HUES64 (cell line): ENCODE results near the gene NEU1.

Experiments
- H3K27ac ChIP-seq: 2 replicates; pipeline ENCODE4 v1.7.0; 2013; ENCODE audit warnings: low read depth, low read length, inconsistent platforms
- H3K27me3 ChIP-seq: 2 replicates; pipeline ENCODE4 v1.6.1; 2013; ENCODE audit warnings: mild to moderate bottlenecking, low read length; ENCODE audit not compliant: insufficient read depth
- H3K36me3 ChIP-seq: 2 replicates; pipeline ENCODE4 v1.6.1; 2013; ENCODE audit warnings: mild to moderate bottlenecking, low read length; ENCODE audit not compliant: insufficient read depth
- H3K4me1 ChIP-seq: 2 replicates; pipeline ENCODE4 v1.6.1; 2013; ENCODE audit warnings: mild to moderate bottlenecking, low read length, moderate library complexity; ENCODE audit not compliant: insufficient read depth
- H3K4me3 ChIP-seq: 2 replicates; pipeline ENCODE4 v1.5.1; 2013; ENCODE audit warnings: mild to moderate bottlenecking, low read length, moderate library complexity
- H3K9ac ChIP-seq: 2 replicates; pipeline ENCODE4 v1.6.1; 2013; ENCODE audit warnings: mild to moderate bottlenecking, low read depth, low read length
- H3K9me3 ChIP-seq: 2 replicates; pipeline ENCODE4 v1.6.1; 2013; ENCODE audit warnings: low read depth, low read length; ENCODE audit not compliant: insufficient read depth
- WGBS: fragments of 150-250, 120-280 bp; methylation state at CpG from one replicate; pipeline ENCODE4 v1.1.7; 2013; ENCODE audit warnings: missing lambda C conversion rate; 5-methylcytosine and 5-hydroxymethylcytosine counted together

Gene NEU1

GRCh38 chr6:31879901-31880300 is 17.3 kb upstream of the NEU1 start:
- H3K4me3 ChIP-seq, result no peak overlapping the region
- 91% methylated on average over 10 of the region's 10 CpGs for WGBS
- no peaks in the 10 kb centered on the region for H3K27me3 ChIP-seq
- no peak overlapping the region for H3K9ac ChIP-seq
- H3K27ac ChIP-seq, result no peak overlapping the region
- no peaks in the 10 kb centered on the region for H3K4me1 ChIP-seq
- peaks cover 54% of the 10 kb centered on the region for H3K36me3 ChIP-seq
- H3K9me3 ChIP-seq, result no peaks in the 10 kb centered on the region

DNA sequence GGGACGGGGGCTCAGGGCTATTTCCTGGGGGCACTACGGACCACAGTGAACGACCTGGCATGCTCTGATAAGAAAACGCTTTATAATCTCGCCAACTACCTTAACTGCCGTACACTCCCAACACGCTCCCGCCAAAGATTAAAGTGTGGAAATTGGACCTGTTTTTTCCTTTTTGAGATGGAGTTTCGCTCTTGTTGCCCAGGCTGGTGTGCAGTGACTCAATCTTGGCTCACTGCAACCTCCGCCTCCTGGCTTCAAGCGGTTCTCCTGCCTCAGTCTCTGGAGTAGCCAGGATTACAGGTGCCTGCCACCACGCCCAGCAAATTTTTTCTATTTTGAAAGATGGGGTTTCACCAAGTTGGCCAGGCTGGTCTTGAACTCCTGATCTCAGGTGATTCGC is 16.5 kb upstream of the NEU1 start:
- Histone ChIP-seq H3K4me1 (no peaks in the 10 kb centered on the region), H3K27me3 (no peaks in the 10 kb centered on the region), H3K36me3 (peaks cover 46% of the 10 kb centered on the region), H3K9me3 (no peaks in the 10 kb centered on the region), H3K9ac (no peak overlapping the region), H3K4me3 (no peak overlapping the region), H3K27ac (no peak overlapping the region)
- 90% methylated on average over 13 of the region's 13 CpGs for WGBS

- no peak within 1 kb of the TSS for H3K27ac ChIP-seq
- 60% methylated on average over 17 of the region's 18 CpGs for WGBS
- H3K4me1 ChIP-seq, result no peaks in the 10 kb centered on the region
- H3K4me3 ChIP-seq, result peak within 1 kb of the TSS; percentile 29; the same call in 1 of the 2 replicates
- H3K9ac ChIP-seq, result 0 out of 2 replicates have a peak within 1 kb of the TSS, but pooled peaks have one; percentile 20
- H3K9me3 ChIP-seq, result no peaks in the 10 kb centered on the region
- H3K36me3 ChIP-seq, result peaks cover 42% of the 10 kb centered on the region
- H3K27me3 ChIP-seq, result no peaks in the 10 kb centered on the region
Measured at GRCh38 chr6:31878726-31879125, 16.1 kb upstream of the NEU1 start, which contains the start of gene SLC44A4. Gene SLC44A4, minus strand, starts transcription at chr6:31878997. Its CDS starts 17 bp downstream, at chr6:31878980.

- Histone ChIP-seq H3K4me1 (no peaks in the 10 kb centered on the region), H3K36me3 (peaks cover 37% of the 10 kb centered on the region), H3K4me3 (peak overlapping the region; percentile 29; the same call in 1 of the 2 replicates), H3K9ac (0 out of 2 replicates have a peak overlapping the region, but pooled peaks have one; percentile 20), H3K27ac (no peak overlapping the region), H3K27me3 (no peaks in the 10 kb centered on the region), H3K9me3 (no peaks in the 10 kb centered on the region)
- WGBS, result 80% methylated on average over 3 of the region's 3 CpGs
Measured at GRCh38 chr6:31878222-31878621, 15.6 kb upstream of the NEU1 start.

DNA sequence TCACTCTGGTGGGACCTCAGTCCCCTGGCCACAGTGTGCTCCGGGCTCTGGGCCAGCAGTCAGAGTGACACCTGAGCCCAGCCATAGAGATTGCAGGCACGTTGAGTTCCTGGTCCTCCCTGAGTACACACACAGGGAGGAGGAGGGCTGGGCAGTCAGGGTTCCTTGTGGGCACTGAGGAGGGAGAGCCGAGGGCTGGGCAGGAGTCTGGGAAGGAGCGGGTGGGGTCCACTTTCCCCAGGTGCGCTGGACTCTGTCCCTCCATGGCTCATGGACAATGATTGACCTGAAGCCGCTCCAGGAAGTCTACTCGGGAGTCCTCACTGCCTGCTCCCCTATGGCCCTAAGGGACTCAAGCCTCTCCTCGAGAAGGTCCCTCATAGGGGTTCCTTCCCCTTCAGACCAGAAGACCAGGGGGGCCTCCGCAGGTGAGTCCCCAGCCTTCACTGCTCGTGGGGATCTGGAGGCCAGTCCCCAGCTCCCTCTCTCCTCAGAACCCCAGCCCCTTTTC is 15.1 kb upstream of the NEU1 start:
- WGBS, result 81% methylated on average over 10 of the region's 10 CpGs
- Histone ChIP-seq H3K9ac (no peak overlapping the region), H3K4me1 (no peaks in the 10 kb centered on the region), H3K27ac (no peak overlapping the region), H3K36me3 (peaks cover 32% of the 10 kb centered on the region), H3K9me3 (no peaks in the 10 kb centered on the region), H3K4me3 (no peak overlapping the region), H3K27me3 (no peaks in the 10 kb centered on the region)

GRCh38 chr6:31877125-31877650 is 14.6 kb upstream of the NEU1 start:
- peaks cover 27% of the 10 kb centered on the region for H3K36me3 ChIP-seq
- H3K9me3 ChIP-seq, result no peaks in the 10 kb centered on the region
- no peak overlapping the region for H3K27ac ChIP-seq
- no peaks in the 10 kb centered on the region for H3K27me3 ChIP-seq
- no peak overlapping the region for H3K9ac ChIP-seq
- H3K4me3 ChIP-seq, result no peak overlapping the region
- WGBS, result 75% methylated on average over 3 of the region's 3 CpGs
- no peaks in the 10 kb centered on the region for H3K4me1 ChIP-seq

DNA sequence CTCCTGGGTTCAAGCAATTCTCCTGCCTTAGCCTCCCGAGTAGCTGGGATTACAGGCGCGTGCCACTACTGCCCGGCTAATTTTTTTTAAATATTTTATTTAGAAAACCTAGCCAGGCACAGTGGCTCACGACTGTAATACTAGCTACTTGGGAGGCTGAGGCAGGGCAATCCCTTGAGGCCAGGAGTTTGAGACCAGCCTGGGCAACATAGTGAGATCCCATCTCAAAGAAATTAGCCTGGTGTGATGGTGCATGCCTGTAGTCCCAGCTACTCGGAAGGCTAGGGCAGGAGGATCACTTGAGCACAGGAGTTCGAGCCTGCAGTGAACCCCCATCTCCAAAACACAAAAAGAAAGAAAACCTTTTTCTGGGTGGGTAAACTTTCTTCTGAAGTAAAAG is 13.7 kb upstream of the NEU1 start:
- Histone ChIP-seq H3K27ac (no peak overlapping the region), H3K4me1 (0 out of 2 replicates have a peak, but pooled peaks cover 1% of the 10 kb centered on the region), H3K9me3 (no peaks in the 10 kb centered on the region), H3K36me3 (peaks cover 20% of the 10 kb centered on the region), H3K9ac (no peak overlapping the region), H3K27me3 (no peaks in the 10 kb centered on the region), H3K4me3 (no peak overlapping the region)
- WGBS, result 96% methylated on average over 6 of the region's 7 CpGs

GRCh38 chr6:31875877-31876276 is 13.3 kb upstream of the NEU1 start:
- H3K36me3 ChIP-seq, result peaks cover 15% of the 10 kb centered on the region
- no peaks in the 10 kb centered on the region for H3K9me3 ChIP-seq
- 86% methylated on average over 5 of the region's 5 CpGs for WGBS
- H3K27me3 ChIP-seq, result no peaks in the 10 kb centered on the region
- no peak overlapping the region for H3K27ac ChIP-seq
- H3K4me3 ChIP-seq, result no peak overlapping the region
- H3K4me1 ChIP-seq, result peaks cover 6% of the 10 kb centered on the region; the same call in 1 of the 2 replicates
- no peak overlapping the region for H3K9ac ChIP-seq

- no peaks in the 10 kb centered on the region for H3K9me3 ChIP-seq
- H3K9ac ChIP-seq, result no peak overlapping the region
- H3K27me3 ChIP-seq, result no peaks in the 10 kb centered on the region
- 87% methylated on average over 5 of the region's 5 CpGs for WGBS
- H3K4me1 ChIP-seq, result peaks cover 9% of the 10 kb centered on the region; the same call in 1 of the 2 replicates
- no peak overlapping the region for H3K4me3 ChIP-seq
- peaks cover 6% of the 10 kb centered on the region for H3K36me3 ChIP-seq
- H3K27ac ChIP-seq, result no peak overlapping the region
Measured at GRCh38 chr6:31874836-31875572, 12.4 kb upstream of the NEU1 start.

DNA sequence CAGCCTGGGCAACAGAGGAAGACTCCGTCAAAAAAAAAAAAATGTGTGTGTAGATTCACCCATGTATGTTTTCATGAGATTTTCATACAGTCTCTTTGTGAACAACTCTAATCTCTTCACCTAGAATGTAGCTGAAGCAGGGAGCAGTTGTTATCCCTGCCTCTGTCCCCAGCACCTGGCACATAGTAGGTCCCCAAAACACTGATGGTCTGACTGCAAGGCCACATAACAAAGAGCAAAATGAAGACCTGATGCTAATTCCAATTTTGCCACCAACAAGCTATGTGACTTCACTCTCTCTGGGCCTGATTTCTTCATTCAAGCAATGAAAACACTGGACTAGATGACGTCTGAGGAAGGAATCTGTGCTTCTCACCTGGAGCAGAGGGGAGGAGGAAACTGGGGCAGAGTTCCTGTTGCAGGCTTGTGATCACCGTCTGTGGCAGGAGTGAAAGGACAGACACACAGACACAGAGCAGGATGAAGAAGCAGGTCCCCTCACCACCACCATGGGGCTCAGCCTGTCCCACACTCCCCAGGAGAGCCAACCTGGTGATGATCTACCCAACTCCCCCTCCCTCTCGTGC is 11.6 kb upstream of the NEU1 start:
- Histone ChIP-seq H3K4me3 (no peak overlapping the region), H3K36me3 (no peaks in the 10 kb centered on the region), H3K27ac (no peak overlapping the region), H3K27me3 (no peaks in the 10 kb centered on the region), H3K9ac (no peak overlapping the region), H3K4me1 (peaks cover 9% of the 10 kb centered on the region; the same call in 1 of the 2 replicates), H3K9me3 (no peaks in the 10 kb centered on the region)
- WGBS, result 82% methylated on average over 4 of the region's 4 CpGs

DNA sequence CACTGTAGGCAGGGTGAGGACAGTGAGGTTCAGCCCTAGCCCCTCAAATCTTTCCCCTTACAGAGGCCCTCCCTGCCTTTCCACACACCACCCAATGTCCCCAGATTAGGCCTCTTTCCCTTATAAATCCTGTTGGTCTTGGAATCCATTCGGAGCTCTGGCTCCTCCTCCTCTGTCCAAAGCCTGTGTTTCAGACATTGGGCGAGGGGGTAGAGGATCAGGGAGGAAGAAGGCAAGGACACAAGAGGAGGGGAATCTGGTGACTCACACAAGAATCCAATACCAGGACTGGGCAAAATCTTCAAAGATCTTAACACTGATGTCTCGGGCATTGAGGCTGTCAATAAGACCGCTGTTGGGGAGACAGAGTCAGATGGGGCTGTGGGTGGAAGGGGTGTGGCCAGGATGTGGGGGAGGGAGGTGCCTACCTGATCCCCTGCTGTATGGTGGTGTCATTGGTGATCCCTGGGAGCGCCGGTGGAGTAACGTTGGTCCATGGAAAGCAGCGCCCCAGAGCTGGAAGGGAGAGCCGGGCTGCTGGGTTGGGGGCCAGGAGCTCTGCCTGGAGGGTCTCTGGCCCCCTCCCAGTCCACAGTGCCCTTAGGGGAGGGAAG is 8.5 kb upstream of the NEU1 start:
- Histone ChIP-seq H3K27ac (no peak overlapping the region), H3K27me3 (no peaks in the 10 kb centered on the region), H3K4me3 (no peak overlapping the region), H3K4me1 (peaks cover 9% of the 10 kb centered on the region; the same call in 1 of the 2 replicates), H3K9me3 (no peaks in the 10 kb centered on the region), H3K36me3 (no peaks in the 10 kb centered on the region), H3K9ac (no peak overlapping the region)
- WGBS, result 70% methylated on average over 9 of the region's 9 CpGs
